Sigmoid colon (tissue), 7 donors: ENCODE results near the gene MKRN1. TPM values are rescaled to one million over a fixed set of nuclear protein-coding genes. Genes with fewer than 3 reads are reported as not detected.

ENCODE experiments used
- DNase-seq: peaks from one replicate; pipeline ENCODE4 v3.0.0-alpha.2; 2019
- H3K27ac ChIP-seq, 4 donors: fragments of 200-600 bp; sonication (generic); one replicate each; pipeline ENCODE4 v1.5.1; 2016 to 2019; ENCODE audit warnings: mild to moderate bottlenecking in 1 of 4
- H3K27me3 ChIP-seq, 3 donors: fragments of 200-600 bp; sonication (generic); one replicate each; pipeline ENCODE4 v1.5.1; 2019; ENCODE audit warnings: mild to moderate bottlenecking in 1 of 3
- H3K36me3 ChIP-seq, 4 donors: fragments of 200-600 bp; sonication (generic); one replicate each; pipeline ENCODE4 v1.5.1; 2016 to 2019
- H3K4me1 ChIP-seq, 4 donors: fragments of 200-600 bp; sonication (generic); one replicate each; pipeline ENCODE4 v1.5.1; 2017 to 2019
- H3K4me3 ChIP-seq, 4 donors: fragments of 200-600 bp; sonication (generic); one replicate each; pipeline ENCODE4 v1.5.1; 2017 to 2019; ENCODE audit warnings: mild to moderate bottlenecking in 2 of 4, moderate library complexity in 1 of 4
- H3K9me3 ChIP-seq, 4 donors: fragments of 200-600 bp in 3 of 4; sonication (generic) in 3 of 4; one replicate each; pipeline versions ENCODE4 v1.5.1 to v1.6.1; 2013 to 2019
- EP300 ChIP-seq, 4 donors: sonication (generic); formaldehyde crosslinking; IDR thresholded peaks; one replicate each; pipeline ENCODE4 v1.6.1; 2017; ENCODE audit warnings: antibody characterized with exemption in 4 of 4
- POLR2A ChIP-seq, 2 donors: fragments of 450-650 bp; IDR thresholded peaks; one replicate each; pipeline ENCODE4 v1.6.1; 2016; ENCODE audit warnings: antibody characterized with exemption in 2 of 2, mild to moderate bottlenecking in 2 of 2, moderate library complexity in 2 of 2
- POLR2AphosphoS5 ChIP-seq, 4 donors: sonication (generic); formaldehyde crosslinking; IDR thresholded peaks; one replicate each; pipeline ENCODE4 v1.6.1; 2017; ENCODE audit warnings: antibody characterized with exemption in 4 of 4
- WGBS, 2 donors: extraction: QIAGEN DNeasy Blood & Tissue Kit; methylation state at CpG; one replicate each; pipeline ENCODE4 v1.1.7; 2013; 5-methylcytosine and 5-hydroxymethylcytosine counted together
- intact Hi-C: fragments of 100-400 bp; cut with DNase I; formaldehyde crosslinking; loops from one replicate; pipeline ENCODE4 v1.15.1; 2023
- polyA plus RNA-seq, 3 donors: library from polyadenylated mRNA; stranded (reverse); fragments of 200-250 nt; gene quantifications; one replicate each; pipeline ENCODE4 v1.2.3, GENCODE V29; 2013
- total RNA-seq, 4 donors: library from RNA; depleted of rRNA; stranded (reverse); fragments of >200 nt; gene quantifications; one replicate each; pipeline ENCODE4 v1.1.0, GENCODE V29; 2016
- TF ChIP-seq, protein P1 (sequence below), 4 experiments: fragments of 450-650 bp in 3 of 4; fragments of 200-600 bp in 1 of 4; IDR thresholded peaks; one replicate each; pipeline ENCODE4 v1.5.1; 2016 to 2019; ENCODE audit warnings: antibody characterized with exemption in 4 of 4, mild to moderate bottlenecking in 3 of 4, moderate library complexity in 2 of 4
- donor health status: healthy with polysubstance abuse.
- donor health status: Bipolar disorder and iron deficiency.
- donor health status: healthy.

The MKRN1 gene
- total and polyA plus RNA-seq, 7 donors = 63.5 to 118 (median 73.7) TPM

DNA sequence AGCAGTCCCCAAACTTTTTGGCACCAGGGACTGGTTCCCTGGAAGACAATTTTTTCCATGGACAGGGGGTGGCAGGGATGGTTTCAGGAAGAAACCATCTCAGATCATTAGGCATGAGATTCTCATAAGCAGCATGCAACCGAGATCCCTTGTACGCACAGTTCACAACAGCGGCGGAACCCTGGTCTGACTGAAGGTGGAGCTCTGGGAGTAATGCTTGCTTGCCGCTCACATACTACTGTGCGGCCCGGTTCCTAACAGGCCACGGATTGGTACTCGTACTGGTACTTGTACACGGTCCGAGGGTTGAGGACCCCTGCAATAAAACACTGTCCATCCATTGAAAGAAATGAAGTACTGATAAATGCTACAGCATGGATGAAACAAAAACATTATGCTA, 32.8 kb downstream of the MKRN1 start:
- TF ChIP-seq EP300 (IDR thresholded peaks at IDR 0.05) = no peak
- no peak for TF ChIP-seq POLR2A (IDR thresholded peaks at IDR 0.05)
- no peak for TF ChIP-seq POLR2AphosphoS5 (IDR thresholded peaks at IDR 0.05)
- TF ChIP-seq, protein P1, sequence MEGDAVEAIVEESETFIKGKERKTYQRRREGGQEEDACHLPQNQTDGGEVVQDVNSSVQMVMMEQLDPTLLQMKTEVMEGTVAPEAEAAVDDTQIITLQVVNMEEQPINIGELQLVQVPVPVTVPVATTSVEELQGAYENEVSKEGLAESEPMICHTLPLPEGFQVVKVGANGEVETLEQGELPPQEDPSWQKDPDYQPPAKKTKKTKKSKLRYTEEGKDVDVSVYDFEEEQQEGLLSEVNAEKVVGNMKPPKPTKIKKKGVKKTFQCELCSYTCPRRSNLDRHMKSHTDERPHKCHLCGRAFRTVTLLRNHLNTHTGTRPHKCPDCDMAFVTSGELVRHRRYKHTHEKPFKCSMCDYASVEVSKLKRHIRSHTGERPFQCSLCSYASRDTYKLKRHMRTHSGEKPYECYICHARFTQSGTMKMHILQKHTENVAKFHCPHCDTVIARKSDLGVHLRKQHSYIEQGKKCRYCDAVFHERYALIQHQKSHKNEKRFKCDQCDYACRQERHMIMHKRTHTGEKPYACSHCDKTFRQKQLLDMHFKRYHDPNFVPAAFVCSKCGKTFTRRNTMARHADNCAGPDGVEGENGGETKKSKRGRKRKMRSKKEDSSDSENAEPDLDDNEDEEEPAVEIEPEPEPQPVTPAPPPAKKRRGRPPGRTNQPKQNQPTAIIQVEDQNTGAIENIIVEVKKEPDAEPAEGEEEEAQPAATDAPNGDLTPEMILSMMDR (IDR thresholded peaks at IDR 0.05) = no peak
- peak; percentile 48 for DNase-seq
- H3K4me1 ChIP-seq = no peaks in the 10 kb centered on the region
- 88 to 96% methylated on average over 11 of the region's 11 CpGs for WGBS, 2 donors
- H3K9me3 ChIP-seq = no peaks in the 10 kb centered on the region
- intact Hi-C loops = no loop called here
- no peaks in the 10 kb centered on the region for H3K27me3 ChIP-seq
- H3K36me3 ChIP-seq = peaks cover 0 to 2% (median 0%) of the 10 kb centered on the region in 4 donors
- no peak overlapping the region for H3K27ac ChIP-seq
- H3K4me3 ChIP-seq = no peak overlapping the region

DNA sequence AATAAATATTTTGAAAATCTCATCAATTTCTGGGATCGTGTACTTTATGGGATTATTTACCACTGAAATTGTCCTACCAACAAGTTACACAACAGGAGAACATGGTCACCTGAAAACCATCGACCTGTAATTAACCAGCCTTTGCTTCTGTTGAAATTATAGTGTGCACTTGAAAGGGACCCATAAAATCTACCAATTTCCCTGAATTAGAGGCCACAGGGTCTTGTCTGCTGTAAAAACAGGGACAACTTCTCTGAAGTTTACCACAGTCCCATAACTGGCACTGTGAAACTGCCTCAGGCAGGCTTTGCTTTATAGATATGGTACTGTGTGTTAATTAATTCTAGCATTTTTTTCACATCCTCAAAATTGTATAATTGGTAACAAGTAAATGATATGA, 37.8 kb downstream of the MKRN1 start:
- no peaks in the 10 kb centered on the region for H3K9me3 ChIP-seq
- no peaks in the 10 kb centered on the region for H3K27me3 ChIP-seq
- no peak overlapping the region for H3K4me3 ChIP-seq
- H3K36me3 ChIP-seq = no peaks in the 10 kb centered on the region
- no peaks in the 10 kb centered on the region for H3K4me1 ChIP-seq
- intact Hi-C loops = no loop called here
- no peak for DNase-seq
- no peak overlapping the region for H3K27ac ChIP-seq
- TF ChIP-seq EP300 (IDR thresholded peaks at IDR 0.05) (no peak), POLR2A (IDR thresholded peaks at IDR 0.05) (no peak), POLR2AphosphoS5 (IDR thresholded peaks at IDR 0.05) (no peak)
- TF ChIP-seq, protein P1 (IDR thresholded peaks at IDR 0.05) = no peak
- 43 to 75% methylated on average over 2 of the region's 2 CpGs for WGBS, 2 donors

GRCh38 chr7:140440593-140440992, 38.7 kb downstream of the MKRN1 start:
- 92 to 94% methylated on average over 3 of the region's 3 CpGs for WGBS, 2 donors
- intact Hi-C loops = no loop called here
- Histone ChIP-seq H3K4me3 (no peak overlapping the region), H3K4me1 (no peaks in the 10 kb centered on the region), H3K9me3 (no peaks in the 10 kb centered on the region), H3K36me3 (no peaks in the 10 kb centered on the region), H3K27me3 (no peaks in the 10 kb centered on the region), H3K27ac (no peak overlapping the region)
- TF ChIP-seq, protein P1 (IDR thresholded peaks at IDR 0.05) = no peak
- no peak for TF ChIP-seq POLR2A (IDR thresholded peaks at IDR 0.05)
- TF ChIP-seq EP300 (IDR thresholded peaks at IDR 0.05) = no peak
- no peak for TF ChIP-seq POLR2AphosphoS5 (IDR thresholded peaks at IDR 0.05)
- no peak for DNase-seq

DNA sequence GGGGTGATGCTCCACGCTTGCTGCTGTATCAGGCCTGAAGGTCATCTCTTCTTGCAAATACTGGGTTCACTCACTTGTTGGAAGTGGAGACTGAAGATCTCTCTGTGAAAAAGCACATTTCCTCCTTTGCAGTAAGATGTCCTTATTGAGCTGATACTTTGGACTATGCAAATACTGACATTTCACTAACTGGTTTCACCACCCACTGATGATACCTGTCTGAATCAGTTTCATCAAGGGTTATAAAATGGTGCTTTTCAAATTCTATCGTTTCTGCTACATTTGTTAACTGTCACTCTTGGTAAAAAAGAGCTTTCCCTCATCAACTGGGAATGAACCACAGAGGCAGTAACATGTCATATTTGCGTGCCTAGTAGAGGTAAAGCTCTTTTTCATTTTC, 39.9 kb downstream of the MKRN1 start:
- no peak overlapping the region for H3K27ac ChIP-seq
- H3K36me3 ChIP-seq = no peaks in the 10 kb centered on the region
- no peak for DNase-seq
- WGBS, 2 donors = 30 to 73% methylated on average over 3 of the region's 3 CpGs
- no peaks in the 10 kb centered on the region for H3K27me3 ChIP-seq
- no peak overlapping the region for H3K4me3 ChIP-seq
- TF ChIP-seq POLR2AphosphoS5 (IDR thresholded peaks at IDR 0.05) (no peak), EP300 (IDR thresholded peaks at IDR 0.05) (no peak), POLR2A (IDR thresholded peaks at IDR 0.05) (no peak)
- TF ChIP-seq, protein P1 (IDR thresholded peaks at IDR 0.05) = no peak
- intact Hi-C loops = no loop called here
- H3K4me1 ChIP-seq = no peaks in the 10 kb centered on the region
- no peaks in the 10 kb centered on the region for H3K9me3 ChIP-seq

DNA sequence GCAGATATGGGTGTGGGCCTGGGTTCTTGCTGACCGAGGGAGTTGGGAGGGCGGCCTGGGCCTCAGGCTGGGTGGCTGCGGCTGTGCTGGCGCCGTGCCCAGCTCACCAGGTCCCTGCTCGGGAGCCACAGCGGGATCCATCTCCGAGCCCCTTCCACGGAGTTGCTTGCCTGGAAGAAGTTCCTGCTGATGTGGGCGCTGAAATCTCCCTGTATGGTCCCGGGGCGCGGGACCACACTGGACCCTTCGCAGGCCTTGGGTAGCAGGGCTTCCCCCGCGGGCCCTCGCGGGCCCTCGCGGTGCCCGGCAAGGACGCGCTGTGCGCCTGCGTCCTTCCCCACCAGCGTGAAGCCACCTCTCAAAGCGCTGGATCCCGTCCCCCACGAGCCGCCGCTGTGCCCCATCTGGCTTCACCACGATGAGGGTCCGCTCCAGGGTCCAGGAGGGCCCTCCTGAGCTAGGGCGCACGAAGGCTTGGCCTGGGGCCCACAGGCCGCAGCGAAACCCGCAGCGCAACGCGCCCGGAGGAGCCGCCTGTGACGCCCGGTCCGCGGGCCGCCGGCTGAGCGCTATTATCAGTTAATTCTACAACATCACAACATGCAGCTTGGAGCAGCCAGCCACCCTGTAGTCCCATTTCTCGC, 43.9 kb downstream of the MKRN1 start:
- no peaks in the 10 kb centered on the region for H3K27me3 ChIP-seq
- intact Hi-C loops = no loop called here
- WGBS, 2 donors = 64 to 86% methylated on average over 51 of the region's 51 CpGs
- H3K4me1 ChIP-seq = no peaks in the 10 kb centered on the region
- peak overlapping the region in 3 of 4 donors; percentile 12 to 27 (median 24) for H3K4me3 ChIP-seq
- TF ChIP-seq, protein P1 (IDR thresholded peaks at IDR 0.05) = no peak
- no peak for TF ChIP-seq EP300 (IDR thresholded peaks at IDR 0.05)
- no peak for TF ChIP-seq POLR2AphosphoS5 (IDR thresholded peaks at IDR 0.05)
- no peak for TF ChIP-seq POLR2A (IDR thresholded peaks at IDR 0.05)
- no peak overlapping the region for H3K27ac ChIP-seq
- no peaks in the 10 kb centered on the region for H3K36me3 ChIP-seq
- H3K9me3 ChIP-seq = no peaks in the 10 kb centered on the region
- peak; percentile 40 for DNase-seq
